ENCODE measurements around the gene GSTT2B.
A peak's percentile ranks its signal among the peaks of the same experiment; 100 is the strongest.
"Not testable (repeated sequence)": the region's sequence is repeated elsewhere in the genome, so short reads cannot be mapped to it uniquely, and the experiment has no call there.

GSTT2B gene

DNA sequence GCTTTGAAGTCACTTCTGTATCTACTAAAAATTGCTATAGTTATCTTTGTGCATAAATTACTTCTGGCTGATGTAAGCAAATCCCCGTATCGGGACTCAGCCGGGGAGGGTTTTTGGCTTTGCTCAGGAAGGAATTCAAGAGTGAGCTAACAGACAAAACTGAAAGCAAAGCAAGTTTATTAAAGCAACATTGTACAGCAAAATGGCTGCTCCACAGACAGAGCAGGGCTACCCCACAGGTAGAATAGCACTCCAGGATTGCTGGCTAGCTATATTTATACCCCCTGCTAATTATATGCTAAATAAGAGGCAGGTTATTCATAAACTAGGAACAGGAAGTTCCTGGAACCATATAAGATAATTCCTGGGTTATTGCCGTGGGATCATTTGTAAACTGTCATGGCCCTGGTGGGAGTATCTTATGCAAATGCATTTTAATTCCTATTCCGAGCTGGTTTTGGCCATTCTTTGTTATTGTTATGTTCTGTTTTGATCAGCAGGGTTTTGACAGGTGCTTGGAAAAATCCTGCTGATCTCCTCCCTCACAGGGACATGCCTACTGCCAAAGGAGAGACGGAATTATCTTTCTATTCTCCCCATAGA is 51.6 kb downstream of the GSTT2B start:
- peak; percentile 37 for DNase-seq (ENCODE audit: low read depth)
- TF ChIP-seq, protein P1, sequence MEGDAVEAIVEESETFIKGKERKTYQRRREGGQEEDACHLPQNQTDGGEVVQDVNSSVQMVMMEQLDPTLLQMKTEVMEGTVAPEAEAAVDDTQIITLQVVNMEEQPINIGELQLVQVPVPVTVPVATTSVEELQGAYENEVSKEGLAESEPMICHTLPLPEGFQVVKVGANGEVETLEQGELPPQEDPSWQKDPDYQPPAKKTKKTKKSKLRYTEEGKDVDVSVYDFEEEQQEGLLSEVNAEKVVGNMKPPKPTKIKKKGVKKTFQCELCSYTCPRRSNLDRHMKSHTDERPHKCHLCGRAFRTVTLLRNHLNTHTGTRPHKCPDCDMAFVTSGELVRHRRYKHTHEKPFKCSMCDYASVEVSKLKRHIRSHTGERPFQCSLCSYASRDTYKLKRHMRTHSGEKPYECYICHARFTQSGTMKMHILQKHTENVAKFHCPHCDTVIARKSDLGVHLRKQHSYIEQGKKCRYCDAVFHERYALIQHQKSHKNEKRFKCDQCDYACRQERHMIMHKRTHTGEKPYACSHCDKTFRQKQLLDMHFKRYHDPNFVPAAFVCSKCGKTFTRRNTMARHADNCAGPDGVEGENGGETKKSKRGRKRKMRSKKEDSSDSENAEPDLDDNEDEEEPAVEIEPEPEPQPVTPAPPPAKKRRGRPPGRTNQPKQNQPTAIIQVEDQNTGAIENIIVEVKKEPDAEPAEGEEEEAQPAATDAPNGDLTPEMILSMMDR (IDR thresholded peaks at IDR 0.05; ENCODE audit: low read length, missing control alignments): no peak
- no peak overlapping the region for H3K4me3 ChIP-seq (replicated peaks; ENCODE audit: low read depth, low read length)

DNA sequence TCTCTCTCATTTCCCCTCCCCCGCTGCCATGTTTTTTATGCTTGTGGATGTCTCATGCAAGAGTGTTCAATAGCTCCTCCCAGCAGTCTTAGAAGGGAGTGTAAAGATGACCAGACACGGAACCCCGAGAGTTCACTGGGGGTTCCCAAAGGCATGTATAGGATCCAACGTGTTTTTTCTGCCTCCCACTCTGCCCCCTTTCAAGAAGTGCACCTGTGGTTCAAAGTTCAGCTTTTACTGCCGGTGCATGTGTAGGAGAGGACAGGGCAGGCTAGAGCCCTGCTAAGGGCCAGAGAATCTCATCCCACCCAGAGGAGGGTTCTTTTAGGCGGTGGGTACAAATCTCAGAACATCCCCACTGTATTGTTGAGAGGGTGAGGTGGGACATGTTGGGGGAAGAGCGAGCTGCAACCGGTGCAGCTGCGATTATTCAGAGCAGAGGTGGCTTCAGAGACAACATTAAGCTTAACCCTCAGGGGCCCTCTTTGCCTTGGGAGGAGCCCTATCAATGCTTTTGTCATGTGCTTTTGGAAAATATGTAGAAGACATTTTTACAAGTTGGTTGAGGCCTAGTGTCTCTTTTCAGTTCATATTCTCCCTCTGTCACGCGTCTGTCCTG is 52.3 kb downstream of the GSTT2B start:
- no peak overlapping the region for H3K4me3 ChIP-seq (replicated peaks; ENCODE audit: low read depth, low read length)
- DNase-seq (ENCODE audit: low read depth): no peak
- TF ChIP-seq, protein P1 (IDR thresholded peaks at IDR 0.05; ENCODE audit: low read length, missing control alignments): no peak

DNA sequence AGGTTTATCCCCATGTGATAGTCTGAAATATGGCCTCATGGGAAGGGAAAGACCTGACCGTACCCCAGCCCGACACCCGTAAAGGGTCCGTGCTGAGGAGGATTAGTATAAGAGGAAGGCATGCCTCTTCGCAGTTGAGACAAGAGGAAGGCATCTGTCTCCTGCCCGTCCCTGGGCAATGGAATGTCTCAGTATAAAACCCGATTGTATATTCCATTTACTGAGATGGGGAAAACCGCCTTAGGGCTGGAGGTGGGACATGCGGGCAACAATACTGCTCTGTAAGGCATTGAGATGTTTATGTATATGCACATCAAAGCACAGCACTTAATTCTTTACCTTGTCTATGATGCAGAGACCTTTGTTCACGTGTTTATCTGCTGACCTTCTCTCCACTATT is 53.6 kb downstream of the GSTT2B start:
- not testable (repeated sequence) for DNase-seq (ENCODE audit: low read depth); H3K4me3 ChIP-seq (replicated peaks; ENCODE audit: low read depth, low read length)
